Occipital lobe (tissue), 2 donors: ENCODE measurements around the gene MACF1. TPM values are rescaled to one million over a fixed set of nuclear protein-coding genes. Genes with fewer than 3 reads are reported as not detected.
"Not testable (repeated sequence)": the region's sequence is repeated elsewhere in the genome, so short reads cannot be mapped to it uniquely, and the experiment has no call there.

Source experiments
- DNase-seq: peaks from one replicate; lab custom pipeline; 2025; lab: John Stamatoyannopoulos, UW
- total RNA-seq: library from RNA; depleted of rRNA; stranded (reverse); fragments of >200 nt; gene quantifications from one replicate; pipeline ENCODE4 v1.2.3, GENCODE V29; 2014

MACF1 gene
- total RNA-seq, 1 donor from 2014 or later: 341 TPM

DNA sequence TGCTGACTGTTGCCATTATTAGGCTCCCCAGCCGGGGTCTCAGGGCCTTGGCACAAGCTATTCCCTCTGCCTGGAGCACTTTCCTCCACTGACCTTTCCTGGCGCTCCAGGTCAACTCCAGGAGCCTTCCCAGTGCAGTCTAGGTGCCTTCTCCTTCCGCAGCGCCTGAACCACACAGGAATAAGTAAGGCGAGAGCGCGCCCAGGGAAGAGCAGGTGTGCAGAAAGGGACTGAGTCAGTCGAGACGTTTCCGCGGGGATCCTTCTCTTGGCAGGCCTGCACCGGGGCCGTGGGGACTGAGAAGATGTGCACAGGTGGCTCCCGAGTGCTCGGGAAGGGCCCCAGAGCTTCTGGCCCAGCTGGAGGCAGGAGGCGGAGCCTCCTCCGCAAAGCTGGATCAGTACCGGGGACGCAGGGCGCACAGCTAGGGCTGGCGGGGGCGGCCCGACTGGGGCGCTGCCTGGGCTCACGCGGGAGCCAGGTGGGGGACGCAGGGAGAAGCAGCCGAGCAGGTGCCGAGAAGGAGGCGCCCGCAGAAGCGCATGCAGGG is 286.2 kb downstream of the MACF1 start:
- no peak for DNase-seq

GRCh38 chr1:39491146-39491921 is 286.8 kb downstream of the MACF1 start, which contains the start of gene BMP8A:
Gene BMP8A (plus strand): TSS chr1:39491636. CDS start chr1:39491992, 356 bp downstream.
- no peak for DNase-seq

DNA sequence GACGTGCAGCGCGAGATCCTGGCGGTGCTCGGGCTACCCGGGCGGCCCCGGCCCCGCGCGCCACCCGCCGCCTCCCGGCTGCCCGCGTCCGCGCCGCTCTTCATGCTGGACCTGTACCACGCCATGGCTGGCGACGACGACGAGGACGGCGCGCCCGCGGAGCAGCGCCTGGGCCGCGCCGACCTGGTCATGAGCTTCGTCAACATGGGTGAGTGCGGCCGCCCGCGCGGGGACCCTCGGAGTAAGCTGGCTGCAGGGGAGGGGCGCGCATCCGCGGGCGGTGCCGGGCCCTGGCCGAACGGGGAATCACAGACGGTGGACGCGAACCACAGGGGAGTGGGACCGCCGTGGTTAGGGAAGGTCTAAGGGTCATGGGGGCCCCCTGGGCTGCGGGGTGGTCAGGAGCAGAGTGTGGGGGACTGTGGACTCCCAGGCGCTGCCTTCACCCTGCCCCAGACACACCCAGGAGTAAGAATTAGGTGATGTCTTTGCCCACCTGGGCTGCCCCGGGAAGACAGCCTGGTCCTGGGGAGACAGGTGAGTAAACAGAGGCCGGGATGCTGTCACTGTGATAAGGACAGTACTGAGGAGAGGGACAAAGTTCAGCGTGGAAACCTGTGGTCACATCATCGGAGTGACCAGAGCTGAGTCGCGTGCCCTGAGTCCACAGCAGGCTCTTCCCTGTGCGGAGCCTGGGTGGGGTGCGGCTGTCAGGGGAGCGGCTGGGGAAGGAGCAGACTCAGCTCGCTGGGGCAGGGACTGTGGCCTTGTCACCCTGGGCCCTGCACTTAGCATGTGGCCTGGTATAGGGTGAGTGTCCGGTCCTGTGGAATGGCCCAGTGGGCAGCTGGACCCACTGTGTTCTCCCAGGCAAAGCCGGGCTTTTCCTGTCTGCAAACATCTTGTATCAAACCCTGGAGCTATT is 287.9 kb downstream of the MACF1 start:
- not testable (repeated sequence) for DNase-seq

- DNase-seq: not testable (repeated sequence)
Observed at GRCh38 chr1:39493043-39493810, 288.7 kb downstream of the MACF1 start.

DNA sequence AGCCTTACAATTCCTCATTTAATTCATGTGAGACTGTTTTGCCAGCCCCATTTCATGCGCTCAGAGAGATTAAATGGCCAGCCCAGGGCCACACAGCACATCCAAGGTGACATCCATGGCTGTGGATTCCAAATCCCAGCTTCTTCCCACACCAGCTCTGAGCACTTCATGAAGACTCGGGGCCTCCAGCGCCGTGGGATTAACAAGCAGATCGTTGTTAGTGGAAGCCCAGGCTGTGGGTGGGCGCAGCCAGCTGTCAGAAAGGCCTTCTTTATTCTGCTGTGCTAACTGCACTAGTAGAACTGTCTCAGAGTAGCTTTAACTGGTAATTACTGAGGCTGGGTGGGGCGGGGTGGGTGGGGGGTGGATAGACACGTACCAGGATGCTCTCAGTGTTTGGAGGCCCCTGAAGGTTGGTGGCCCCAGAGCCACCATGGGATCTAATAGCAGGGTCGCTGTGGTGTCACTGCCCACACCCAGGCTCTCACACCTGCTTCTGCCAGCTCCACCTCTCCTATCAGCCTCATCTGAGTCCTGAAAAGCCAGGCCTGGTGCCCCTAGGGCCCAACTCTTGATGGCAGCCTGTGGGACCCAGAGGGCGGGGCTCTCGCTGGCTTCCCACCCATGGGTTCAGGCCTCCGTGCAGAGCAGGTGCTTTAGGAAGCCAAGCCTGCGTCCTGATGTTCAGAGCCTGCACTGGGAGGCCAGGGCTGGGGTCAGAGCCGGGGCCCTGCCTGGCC is 290.3 kb downstream of the MACF1 start:
- DNase-seq: no peak

- not testable (repeated sequence) for DNase-seq
Observed at GRCh38 chr1:39496520-39496919, 292.0 kb downstream of the MACF1 start.

DNA sequence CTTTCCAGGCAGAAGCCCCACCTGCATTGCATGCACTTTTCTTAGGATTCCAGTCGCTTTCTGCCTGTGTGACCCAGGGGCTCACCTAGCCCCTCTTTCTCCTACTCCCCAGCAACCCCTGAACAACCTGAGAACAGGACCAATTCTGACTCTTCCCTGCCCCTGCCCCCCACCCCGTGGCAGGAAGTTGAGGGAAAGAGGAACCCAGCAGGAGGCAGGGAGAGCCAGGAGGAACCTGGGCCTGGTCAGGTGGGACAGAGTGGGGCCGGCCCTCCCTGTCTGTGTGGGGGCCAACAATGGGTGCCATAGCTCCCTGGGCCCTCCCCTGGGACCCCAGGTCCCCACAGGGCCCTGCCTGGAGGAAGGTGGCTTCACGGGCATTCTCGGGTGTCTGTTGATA is 293.1 kb downstream of the MACF1 start:
- no peak for DNase-seq

DNA sequence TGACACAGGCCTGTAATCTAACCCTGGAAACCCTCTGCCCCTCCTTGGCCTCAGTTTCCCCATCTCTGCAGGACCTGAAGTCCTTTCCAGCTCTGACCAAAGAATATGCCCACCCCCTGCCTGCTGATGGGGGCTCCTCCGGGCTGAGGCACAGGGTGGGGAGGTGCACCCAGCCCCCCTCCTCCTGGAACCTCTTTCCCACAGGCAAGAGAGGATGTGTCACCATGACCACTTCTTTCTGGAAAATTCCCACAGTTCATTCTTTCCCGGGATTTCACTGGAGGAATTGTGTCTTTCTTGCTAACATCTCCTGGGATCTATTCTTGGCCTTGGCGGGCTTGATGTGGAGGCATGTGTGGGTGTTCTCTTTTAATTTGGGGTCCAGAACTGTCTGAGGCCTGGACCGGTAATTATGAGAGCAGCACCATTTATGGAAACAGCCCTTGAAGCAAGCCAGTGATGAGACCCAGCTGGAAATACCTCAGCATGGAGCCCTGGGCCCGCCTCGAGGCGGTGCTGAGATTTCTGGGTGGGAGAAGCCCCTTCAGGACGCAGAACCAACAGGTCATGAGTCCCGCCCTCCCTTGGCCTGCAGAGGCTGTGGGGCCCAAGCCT is 293.7 kb downstream of the MACF1 start:
- DNase-seq: not testable (repeated sequence)

- not testable (repeated sequence) for DNase-seq
Observed at GRCh38 chr1:39498821-39499220, 294.3 kb downstream of the MACF1 start.

GRCh38 chr1:39499668-39500067 is 295.2 kb downstream of the MACF1 start:
- DNase-seq: no peak

- no peak for DNase-seq
Observed at GRCh38 chr1:39500862-39501389, 296.4 kb downstream of the MACF1 start.

DNA sequence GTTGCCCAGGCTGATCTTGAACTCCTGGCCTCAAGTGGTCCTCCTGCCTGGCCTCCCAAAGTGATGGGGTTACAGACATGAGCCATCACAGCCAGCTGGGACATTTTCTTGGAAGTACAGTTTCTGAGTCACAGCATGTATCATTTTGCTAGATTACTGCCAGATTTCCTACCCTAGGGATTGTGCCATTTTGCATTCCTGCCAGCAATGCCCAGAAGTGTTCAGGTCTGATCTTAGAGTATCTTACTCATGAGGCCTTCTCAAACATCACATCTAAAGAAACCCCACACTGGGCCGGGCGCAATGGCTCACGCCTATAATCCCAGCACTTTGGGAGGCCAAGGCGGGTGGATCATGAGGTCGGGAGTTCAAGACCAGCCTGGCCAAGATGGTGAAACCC is 297.2 kb downstream of the MACF1 start:
- DNase-seq: no peak

- DNase-seq: not testable (repeated sequence)
Observed at GRCh38 chr1:39504436-39504835, 299.9 kb downstream of the MACF1 start.

DNA sequence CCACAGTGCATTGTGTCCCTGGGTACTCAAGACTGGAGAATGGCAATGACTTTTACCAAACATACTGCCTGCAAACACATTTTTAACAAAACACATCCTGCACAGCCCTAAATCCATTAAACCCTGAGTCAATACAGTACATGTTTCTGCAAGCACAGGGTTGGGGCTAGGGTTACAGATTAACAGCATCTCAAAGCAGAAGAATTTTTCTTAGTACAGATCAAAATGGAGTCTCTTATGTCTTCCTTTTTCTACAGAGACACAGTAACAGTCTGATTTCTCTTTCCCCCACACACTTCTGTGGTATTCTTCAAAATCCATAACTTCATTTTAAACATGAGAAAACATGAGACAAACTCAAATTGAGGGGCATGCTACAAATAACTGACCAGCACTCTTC is 300.8 kb downstream of the MACF1 start:
- no peak for DNase-seq

DNA sequence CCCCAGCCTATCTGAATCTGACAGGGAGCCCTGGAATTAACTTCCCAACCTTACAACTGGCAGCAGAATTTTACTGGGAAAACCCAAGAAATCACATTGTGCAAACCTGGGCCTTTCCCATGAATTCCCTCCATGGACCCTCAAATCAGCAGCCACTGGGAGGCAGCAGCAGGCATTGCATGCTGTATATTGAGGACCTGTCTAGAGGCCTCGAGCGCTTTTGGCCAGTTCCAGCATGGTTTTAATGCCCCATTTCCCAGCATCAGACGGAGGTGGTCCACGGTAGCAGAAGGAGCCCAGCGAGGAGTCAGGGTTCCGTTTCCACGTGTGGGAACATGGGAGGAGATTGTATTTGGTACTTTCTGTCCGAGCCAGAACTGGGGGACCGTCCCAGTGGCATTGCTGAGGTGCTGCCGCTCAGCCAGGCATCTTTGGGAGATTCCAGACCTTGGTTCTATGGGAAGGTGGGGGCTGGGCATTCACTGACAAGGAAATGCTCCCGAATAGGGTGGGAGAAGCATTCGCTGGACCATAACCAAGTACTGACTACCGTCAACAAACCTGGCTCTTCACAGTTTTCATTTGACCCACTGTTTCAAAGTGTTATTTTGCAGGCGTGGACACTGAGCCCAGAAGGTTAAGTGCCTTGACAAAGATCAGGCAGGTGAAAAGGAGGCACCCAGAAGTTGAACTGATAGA is 302.9 kb downstream of the MACF1 start:
- DNase-seq: no peak

DNA sequence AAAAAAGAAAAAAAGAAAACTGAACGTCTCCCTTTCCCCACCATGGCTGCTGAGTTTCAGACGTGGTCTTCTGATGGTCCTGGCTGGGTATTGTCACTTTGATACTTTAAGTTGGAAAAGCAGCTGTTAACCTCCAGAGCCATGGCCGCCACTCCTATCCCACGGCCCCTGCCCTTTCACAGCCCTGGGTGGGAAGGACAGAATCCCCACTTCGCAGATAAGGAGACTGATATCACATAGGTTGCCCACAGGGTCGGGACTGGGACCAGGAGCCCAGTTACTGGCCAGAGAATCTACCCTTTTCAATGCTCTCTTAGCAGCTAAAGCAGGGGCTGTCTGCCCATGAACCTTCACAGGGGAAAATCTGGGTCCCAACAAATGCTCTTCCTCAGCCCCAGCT is 303.8 kb downstream of the MACF1 start:
- no peak for DNase-seq

DNA sequence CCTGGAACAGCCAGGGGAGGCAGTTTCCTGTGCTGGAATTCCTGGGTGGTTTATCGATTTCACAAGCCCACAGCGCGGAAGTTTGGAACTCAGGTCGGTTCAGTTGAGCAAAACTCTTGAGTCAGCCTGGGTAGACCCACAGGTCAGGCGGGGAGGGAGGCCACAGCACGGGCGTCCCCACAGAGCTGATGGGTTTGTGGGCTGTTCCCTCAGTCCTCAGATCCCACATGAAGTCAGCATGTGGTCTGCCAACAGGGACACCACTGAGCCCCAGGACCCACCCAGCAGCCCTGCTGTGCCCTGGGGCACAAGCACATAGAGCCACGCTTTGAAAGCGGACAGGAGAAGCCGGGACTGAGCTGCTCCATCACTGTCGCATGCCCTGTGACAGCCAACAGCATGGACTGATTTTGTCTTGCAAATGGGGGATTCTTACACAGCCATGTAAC is 304.4 kb downstream of the MACF1 start:
- DNase-seq: no peak

DNA sequence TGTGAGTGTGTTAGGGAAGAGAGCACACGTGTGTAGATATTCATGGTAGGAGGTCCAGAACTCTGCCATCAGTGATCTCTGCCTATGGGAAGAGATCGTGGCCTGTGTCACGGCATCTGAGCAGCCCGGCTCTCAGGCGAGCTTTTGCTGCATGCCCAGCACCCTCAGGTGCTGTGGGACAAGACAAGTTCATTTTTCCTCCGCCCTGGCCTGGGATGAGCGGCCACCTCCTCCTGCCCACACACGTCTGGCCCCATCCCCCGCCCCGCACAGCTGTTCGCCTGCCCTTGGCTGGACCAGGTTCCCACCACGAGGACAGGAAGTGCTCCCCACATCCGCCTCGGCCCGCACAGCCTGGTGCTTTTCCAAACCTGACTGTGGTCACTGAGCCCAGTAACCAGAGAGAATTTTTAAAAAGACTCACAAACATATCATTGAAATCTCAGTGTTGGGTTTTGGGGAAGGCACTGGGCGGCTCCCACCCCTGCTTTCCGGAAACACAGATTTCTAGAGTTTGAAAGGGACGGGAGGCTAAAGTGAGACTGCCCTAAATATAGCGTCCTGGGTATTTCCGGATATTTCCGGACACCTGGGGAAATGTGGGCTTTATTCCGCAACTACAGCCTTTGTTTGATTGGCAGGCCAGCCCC is 305.0 kb downstream of the MACF1 start:
- DNase-seq: no peak
